Measurements from ENCODE around the gene CRTC1.

Gene CRTC1

DNA sequence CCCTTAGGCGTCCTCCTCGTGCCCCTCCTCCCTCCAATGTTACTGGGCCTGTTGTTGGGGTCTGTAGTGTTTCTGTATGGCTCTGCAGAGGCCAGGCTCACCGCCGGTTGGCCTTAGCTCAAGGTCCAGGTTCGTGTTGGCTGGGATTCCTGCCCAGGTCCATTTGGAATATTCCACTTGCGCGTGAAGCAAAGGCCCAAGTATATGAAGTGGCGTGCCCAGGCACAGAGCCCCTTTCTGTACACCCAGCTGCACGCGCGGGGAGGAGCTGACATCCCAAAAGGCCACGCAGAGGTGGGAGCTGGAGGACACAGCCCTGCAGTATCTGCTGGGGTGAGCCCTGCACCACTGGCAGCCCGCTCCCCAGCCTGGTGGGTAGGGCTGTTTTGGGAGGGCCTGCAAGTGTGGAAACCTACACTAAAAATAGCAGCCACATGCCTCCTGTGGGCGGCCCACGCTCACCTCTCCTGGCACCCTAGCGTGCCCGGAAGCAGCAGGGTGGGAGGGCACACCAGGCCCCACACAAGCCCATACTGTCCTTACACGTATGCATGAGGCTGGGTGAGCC is 30.2 kb downstream of the CRTC1 start:
- TF ChIP-seq CSDC2 (CRISPR knock-in tag; IDR thresholded peaks at IDR 0.05) (no peak), ZFP30 (CRISPR knock-in tag; IDR thresholded peaks at IDR 0.05) (no peak), ZNF565 (CRISPR knock-in tag; conservative IDR thresholded peaks at IDR 0.05; ENCODE audit: low read depth) (no peak), TOX (CRISPR knock-in tag; IDR thresholded peaks at IDR 0.05; ENCODE audit: borderline replicate concordance) (no peak), GLIS3 (CRISPR knock-in tag; IDR thresholded peaks at IDR 0.05) (no peak), ARNTL (CRISPR knock-in tag; IDR thresholded peaks at IDR 0.05; ENCODE audit: borderline replicate concordance, low read depth) (no peak), ZFP3 (CRISPR knock-in tag; IDR thresholded peaks at IDR 0.05) (no peak), RARB (CRISPR knock-in tag; IDR thresholded peaks at IDR 0.05) (no peak), TCF4 (CRISPR knock-in tag; IDR thresholded peaks at IDR 0.05; ENCODE audit: borderline replicate concordance) (no peak), ZC3H10 (CRISPR knock-in tag; IDR thresholded peaks at IDR 0.05) (no peak)
- TF ChIP-seq, protein P1, sequence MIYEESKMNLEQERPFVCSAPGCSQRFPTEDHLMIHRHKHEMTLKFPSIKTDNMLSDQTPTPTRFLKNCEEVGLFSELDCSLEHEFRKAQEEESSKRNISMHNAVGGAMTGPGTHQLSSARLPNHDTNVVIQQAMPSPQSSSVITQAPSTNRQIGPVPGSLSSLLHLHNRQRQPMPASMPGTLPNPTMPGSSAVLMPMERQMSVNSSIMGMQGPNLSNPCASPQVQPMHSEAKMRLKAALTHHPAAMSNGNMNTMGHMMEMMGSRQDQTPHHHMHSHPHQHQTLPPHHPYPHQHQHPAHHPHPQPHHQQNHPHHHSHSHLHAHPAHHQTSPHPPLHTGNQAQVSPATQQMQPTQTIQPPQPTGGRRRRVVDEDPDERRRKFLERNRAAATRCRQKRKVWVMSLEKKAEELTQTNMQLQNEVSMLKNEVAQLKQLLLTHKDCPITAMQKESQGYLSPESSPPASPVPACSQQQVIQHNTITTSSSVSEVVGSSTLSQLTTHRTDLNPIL (CRISPR knock-in tag; IDR thresholded peaks at IDR 0.05; ENCODE audit: low read depth): no peak
- TF ChIP-seq, protein P2, sequence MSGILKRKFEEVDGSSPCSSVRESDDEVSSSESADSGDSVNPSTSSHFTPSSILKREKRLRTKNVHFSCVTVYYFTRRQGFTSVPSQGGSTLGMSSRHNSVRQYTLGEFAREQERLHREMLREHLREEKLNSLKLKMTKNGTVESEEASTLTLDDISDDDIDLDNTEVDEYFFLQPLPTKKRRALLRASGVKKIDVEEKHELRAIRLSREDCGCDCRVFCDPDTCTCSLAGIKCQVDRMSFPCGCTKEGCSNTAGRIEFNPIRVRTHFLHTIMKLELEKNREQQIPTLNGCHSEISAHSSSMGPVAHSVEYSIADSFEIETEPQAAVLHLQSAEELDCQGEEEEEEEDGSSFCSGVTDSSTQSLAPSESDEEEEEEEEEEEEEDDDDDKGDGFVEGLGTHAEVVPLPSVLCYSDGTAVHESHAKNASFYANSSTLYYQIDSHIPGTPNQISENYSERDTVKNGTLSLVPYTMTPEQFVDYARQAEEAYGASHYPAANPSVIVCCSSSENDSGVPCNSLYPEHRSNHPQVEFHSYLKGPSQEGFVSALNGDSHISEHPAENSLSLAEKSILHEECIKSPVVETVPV (CRISPR knock-in tag; IDR thresholded peaks at IDR 0.05): no peak
- TF ChIP-seq, protein P3, sequence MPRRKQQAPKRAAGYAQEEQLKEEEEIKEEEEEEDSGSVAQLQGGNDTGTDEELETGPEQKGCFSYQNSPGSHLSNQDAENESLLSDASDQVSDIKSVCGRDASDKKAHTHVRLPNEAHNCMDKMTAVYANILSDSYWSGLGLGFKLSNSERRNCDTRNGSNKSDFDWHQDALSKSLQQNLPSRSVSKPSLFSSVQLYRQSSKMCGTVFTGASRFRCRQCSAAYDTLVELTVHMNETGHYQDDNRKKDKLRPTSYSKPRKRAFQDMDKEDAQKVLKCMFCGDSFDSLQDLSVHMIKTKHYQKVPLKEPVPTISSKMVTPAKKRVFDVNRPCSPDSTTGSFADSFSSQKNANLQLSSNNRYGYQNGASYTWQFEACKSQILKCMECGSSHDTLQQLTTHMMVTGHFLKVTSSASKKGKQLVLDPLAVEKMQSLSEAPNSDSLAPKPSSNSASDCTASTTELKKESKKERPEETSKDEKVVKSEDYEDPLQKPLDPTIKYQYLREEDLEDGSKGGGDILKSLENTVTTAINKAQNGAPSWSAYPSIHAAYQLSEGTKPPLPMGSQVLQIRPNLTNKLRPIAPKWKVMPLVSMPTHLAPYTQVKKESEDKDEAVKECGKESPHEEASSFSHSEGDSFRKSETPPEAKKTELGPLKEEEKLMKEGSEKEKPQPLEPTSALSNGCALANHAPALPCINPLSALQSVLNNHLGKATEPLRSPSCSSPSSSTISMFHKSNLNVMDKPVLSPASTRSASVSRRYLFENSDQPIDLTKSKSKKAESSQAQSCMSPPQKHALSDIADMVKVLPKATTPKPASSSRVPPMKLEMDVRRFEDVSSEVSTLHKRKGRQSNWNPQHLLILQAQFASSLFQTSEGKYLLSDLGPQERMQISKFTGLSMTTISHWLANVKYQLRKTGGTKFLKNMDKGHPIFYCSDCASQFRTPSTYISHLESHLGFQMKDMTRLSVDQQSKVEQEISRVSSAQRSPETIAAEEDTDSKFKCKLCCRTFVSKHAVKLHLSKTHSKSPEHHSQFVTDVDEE (CRISPR knock-in tag; IDR thresholded peaks at IDR 0.05): no peak
- ATAC-seq: no peak

DNA sequence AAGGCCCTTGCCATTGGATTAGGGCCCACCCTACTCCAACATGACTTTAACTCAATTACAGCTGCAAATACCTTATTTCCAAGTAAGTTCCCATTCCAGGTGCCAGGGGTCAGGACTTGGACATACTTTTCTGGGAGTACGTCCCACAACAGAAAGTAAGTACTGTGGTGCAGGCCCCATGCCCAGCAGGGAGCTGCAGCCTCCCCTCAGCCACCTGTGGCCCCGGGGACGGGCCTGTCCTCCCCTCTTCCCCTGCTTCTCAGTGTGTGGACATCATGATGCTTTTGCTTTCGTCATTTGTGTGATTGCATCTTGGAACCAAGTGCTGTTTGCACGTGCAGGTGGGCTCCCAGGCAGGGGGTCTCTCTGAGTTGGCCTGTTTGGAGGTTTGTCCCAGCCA is 31.9 kb downstream of the CRTC1 start:
- TF ChIP-seq, protein P2 (CRISPR knock-in tag; IDR thresholded peaks at IDR 0.05): no peak
- TF ChIP-seq, protein P4, sequence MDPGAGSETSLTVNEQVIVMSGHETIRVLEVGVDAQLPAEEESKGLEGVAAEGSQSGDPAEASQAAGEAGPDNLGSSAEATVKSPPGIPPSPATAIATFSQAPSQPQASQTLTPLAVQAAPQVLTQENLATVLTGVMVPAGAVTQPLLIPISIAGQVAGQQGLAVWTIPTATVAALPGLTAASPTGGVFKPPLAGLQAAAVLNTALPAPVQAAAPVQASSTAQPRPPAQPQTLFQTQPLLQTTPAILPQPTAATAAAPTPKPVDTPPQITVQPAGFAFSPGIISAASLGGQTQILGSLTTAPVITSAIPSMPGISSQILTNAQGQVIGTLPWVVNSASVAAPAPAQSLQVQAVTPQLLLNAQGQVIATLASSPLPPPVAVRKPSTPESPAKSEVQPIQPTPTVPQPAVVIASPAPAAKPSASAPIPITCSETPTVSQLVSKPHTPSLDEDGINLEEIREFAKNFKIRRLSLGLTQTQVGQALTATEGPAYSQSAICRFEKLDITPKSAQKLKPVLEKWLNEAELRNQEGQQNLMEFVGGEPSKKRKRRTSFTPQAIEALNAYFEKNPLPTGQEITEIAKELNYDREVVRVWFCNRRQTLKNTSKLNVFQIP (CRISPR knock-in tag; IDR thresholded peaks at IDR 0.05; ENCODE audit: borderline replicate concordance, low read depth): no peak
- TF ChIP-seq ZNF565 (CRISPR knock-in tag; conservative IDR thresholded peaks at IDR 0.05; ENCODE audit: low read depth) (no peak), ZFP3 (CRISPR knock-in tag; IDR thresholded peaks at IDR 0.05) (no peak), GLIS3 (CRISPR knock-in tag; IDR thresholded peaks at IDR 0.05) (no peak), ZNF70 (CRISPR knock-in tag; IDR thresholded peaks at IDR 0.05) (no peak), ZC3H10 (CRISPR knock-in tag; IDR thresholded peaks at IDR 0.05) (no peak), ARNTL (CRISPR knock-in tag; IDR thresholded peaks at IDR 0.05; ENCODE audit: borderline replicate concordance, low read depth) (no peak)
- TF ChIP-seq, protein P3 (CRISPR knock-in tag; IDR thresholded peaks at IDR 0.05): no peak
- TF ChIP-seq, protein P1 (CRISPR knock-in tag; IDR thresholded peaks at IDR 0.05; ENCODE audit: low read depth): no peak
- ATAC-seq: no peak

Data from SK-N-SH treated with all-trans-retinoic acid at 6 μM for 48 hours (cell line).